ENCODE data around the gene LYSMD4. TPM values are rescaled to one million over a fixed set of nuclear protein-coding genes. Genes with fewer than 3 reads are reported as not detected.
A peak's percentile ranks its signal among the peaks of the same experiment; 100 is the strongest.

Gene LYSMD4
- total RNA-seq, 4 donors from 2014 or later: 1.5 to 19.2 (median 15.5) TPM

DNA sequence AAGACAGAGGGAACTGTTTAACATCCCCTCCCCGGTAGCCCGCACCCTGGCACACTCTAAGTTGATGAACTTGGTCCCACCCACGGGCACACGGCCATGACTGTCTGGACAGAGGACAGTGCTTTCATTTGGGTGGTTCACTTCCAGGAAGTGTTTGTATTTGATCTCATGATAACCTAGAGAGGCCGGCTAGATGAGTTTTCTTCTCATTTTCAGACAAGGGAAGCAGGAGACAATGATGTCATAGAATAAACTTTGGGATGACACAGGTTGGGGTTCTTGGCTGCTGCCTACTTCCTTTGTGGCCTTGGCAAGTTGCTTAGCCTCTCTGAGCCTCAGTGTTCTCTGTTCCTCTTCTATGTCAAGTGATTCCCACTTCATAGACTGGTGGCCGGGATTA, 16.1 kb upstream of the LYSMD4 start:
- TF ChIP-seq, protein P1, sequence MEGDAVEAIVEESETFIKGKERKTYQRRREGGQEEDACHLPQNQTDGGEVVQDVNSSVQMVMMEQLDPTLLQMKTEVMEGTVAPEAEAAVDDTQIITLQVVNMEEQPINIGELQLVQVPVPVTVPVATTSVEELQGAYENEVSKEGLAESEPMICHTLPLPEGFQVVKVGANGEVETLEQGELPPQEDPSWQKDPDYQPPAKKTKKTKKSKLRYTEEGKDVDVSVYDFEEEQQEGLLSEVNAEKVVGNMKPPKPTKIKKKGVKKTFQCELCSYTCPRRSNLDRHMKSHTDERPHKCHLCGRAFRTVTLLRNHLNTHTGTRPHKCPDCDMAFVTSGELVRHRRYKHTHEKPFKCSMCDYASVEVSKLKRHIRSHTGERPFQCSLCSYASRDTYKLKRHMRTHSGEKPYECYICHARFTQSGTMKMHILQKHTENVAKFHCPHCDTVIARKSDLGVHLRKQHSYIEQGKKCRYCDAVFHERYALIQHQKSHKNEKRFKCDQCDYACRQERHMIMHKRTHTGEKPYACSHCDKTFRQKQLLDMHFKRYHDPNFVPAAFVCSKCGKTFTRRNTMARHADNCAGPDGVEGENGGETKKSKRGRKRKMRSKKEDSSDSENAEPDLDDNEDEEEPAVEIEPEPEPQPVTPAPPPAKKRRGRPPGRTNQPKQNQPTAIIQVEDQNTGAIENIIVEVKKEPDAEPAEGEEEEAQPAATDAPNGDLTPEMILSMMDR (IDR thresholded peaks at IDR 0.05): no peak
- no peak for TF ChIP-seq EP300 (IDR thresholded peaks at IDR 0.05; ENCODE audit: low read depth)
- TF ChIP-seq POLR2A (IDR thresholded peaks at IDR 0.05): no peak
- no peak for TF ChIP-seq POLR2AphosphoS5 (IDR thresholded peaks at IDR 0.05)
- Histone ChIP-seq H3K9me3 (no peaks in the 10 kb centered on the region), H3K27ac (no peak overlapping the region), H3K36me3 (no peaks in the 10 kb centered on the region), H3K4me3 (no peak overlapping the region), H3K27me3 (no peaks in the 10 kb centered on the region), H3K4me1 (no peaks in the 10 kb centered on the region)
- in situ Hi-C loops (cut with MboI; ENCODE audit: low pct_ligation_motif_present in 1 of 4, low pct_unique_long_range_greater_than_20kb in 1 of 4, low sequenced_read_pairs in 3 of 4): no loop called here
- intact Hi-C loops (cut with DNase I; ENCODE audit: low total_unique reads): no loop called here
- DNase-seq: peak; percentile 33
- 54 to 83% methylated on average over 1 to 6 of the region's 6 CpGs for WGBS, 2 donors (ENCODE audit: low coverage in 1 of 2)

DNA sequence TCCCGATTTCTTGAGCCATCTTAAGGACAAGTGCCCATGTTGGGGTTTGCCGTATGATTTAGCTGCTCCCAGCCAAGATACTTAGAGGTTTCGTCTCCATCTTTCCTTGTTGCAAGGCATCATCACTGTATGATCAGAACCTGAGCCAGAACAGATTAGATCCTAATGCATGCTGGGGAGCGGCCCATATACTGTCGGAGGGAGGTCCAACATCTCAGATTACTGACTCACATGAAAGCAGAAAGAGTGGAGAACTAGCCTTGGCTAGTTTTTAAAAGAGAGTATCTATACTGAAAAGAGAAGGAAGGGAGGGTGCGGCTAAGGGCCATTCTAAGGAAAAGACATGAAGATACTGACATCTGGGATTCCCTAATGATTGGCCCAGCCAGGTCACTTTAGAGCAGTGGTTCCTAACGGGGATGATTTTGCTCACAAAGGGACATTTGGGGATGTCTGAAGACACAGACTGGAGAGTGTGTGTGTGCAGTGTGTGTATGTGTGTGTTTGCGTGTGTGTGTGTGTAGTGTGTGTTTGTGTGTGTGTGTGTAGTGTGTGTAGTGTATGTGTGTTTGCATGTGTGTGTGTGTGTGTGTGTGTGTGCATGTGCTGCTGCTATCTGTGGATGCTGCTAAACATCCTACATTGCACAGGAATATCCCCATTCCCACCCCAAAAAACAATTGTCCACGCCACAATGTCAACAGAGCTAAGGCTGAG, 12.3 kb upstream of the LYSMD4 start:
- Histone ChIP-seq H3K27me3 (no peaks in the 10 kb centered on the region), H3K9me3 (no peaks in the 10 kb centered on the region), H3K36me3 (no peaks in the 10 kb centered on the region), H3K4me3 (no peak overlapping the region), H3K27ac (no peak overlapping the region), H3K4me1 (no peaks in the 10 kb centered on the region)
- intact Hi-C loops (cut with DNase I; ENCODE audit: low total_unique reads) (no loop called here), in situ Hi-C loops (cut with MboI; ENCODE audit: low pct_ligation_motif_present in 1 of 4, low pct_unique_long_range_greater_than_20kb in 1 of 4, low sequenced_read_pairs in 3 of 4) (no loop called here)
- WGBS, 2 donors (ENCODE audit: low coverage in 1 of 2): 89 to 98% methylated on average over 7 to 9 of the region's 9 CpGs
- no peak for DNase-seq
- no peak for TF ChIP-seq POLR2AphosphoS5 (IDR thresholded peaks at IDR 0.05)
- TF ChIP-seq, protein P1 (IDR thresholded peaks at IDR 0.05): no peak
- TF ChIP-seq POLR2A (IDR thresholded peaks at IDR 0.05): no peak
- TF ChIP-seq EP300 (IDR thresholded peaks at IDR 0.05; ENCODE audit: low read depth): no peak

DNA sequence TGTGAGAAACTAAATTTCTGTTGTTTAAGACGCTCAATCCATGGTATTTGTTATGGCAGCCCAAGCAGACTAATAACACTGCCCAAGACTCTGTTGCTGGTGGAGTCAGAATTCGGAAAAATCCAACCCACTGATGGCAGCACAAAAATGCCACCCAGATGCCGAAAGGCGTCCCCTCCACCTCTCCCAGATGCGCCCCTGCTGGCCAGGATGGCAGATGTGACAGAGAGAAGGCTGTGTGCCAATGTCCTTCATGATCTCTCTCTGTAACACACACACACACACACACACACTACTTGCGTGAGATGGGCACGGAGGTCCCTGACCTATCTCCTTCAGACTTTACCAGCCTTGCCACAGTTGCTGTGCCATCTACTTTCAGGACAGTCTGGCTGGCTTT, 10.9 kb upstream of the LYSMD4 start:
- no peaks in the 10 kb centered on the region for H3K36me3 ChIP-seq
- H3K4me3 ChIP-seq: no peak overlapping the region
- in situ Hi-C loops (cut with MboI; ENCODE audit: low pct_ligation_motif_present in 1 of 4, low pct_unique_long_range_greater_than_20kb in 1 of 4, low sequenced_read_pairs in 3 of 4) (no loop called here), intact Hi-C loops (cut with DNase I; ENCODE audit: low total_unique reads) (no loop called here)
- no peak for DNase-seq
- H3K27me3 ChIP-seq: no peaks in the 10 kb centered on the region
- no peak overlapping the region for H3K27ac ChIP-seq
- TF ChIP-seq EP300 (IDR thresholded peaks at IDR 0.05; ENCODE audit: low read depth) (no peak), POLR2AphosphoS5 (IDR thresholded peaks at IDR 0.05) (no peak), POLR2A (IDR thresholded peaks at IDR 0.05) (no peak)
- TF ChIP-seq, protein P1 (IDR thresholded peaks at IDR 0.05): no peak
- no peaks in the 10 kb centered on the region for H3K9me3 ChIP-seq
- WGBS, 2 donors (ENCODE audit: low coverage in 1 of 2): 89% methylated on average over 7 of the region's 7 CpGs; no CpG with 5 or more reads in 1 of the 2 donors
- no peaks in the 10 kb centered on the region for H3K4me1 ChIP-seq

DNA sequence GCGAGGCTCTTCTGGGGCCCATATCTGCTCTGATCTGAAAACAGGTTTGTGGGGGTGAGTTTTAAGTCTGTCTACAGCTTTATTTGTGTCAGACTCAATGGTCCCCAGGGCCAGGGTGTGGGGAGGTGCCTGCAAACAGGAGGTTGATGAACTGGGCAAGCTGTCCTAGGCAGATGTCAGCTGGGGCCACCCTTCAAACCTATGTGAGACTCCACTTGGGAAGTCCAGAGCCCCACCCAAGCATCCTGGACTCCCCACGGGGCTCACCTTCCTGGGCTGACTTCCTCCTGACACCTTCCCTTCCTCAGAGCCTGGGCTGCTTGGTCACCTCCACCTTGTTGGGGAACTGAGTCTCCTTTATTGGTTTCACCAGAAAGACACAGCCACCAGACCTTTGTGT, 8.6 kb upstream of the LYSMD4 start:
- Histone ChIP-seq H3K27ac (no peak overlapping the region), H3K27me3 (no peaks in the 10 kb centered on the region), H3K4me3 (no peak overlapping the region), H3K9me3 (no peaks in the 10 kb centered on the region), H3K4me1 (no peaks in the 10 kb centered on the region), H3K36me3 (no peaks in the 10 kb centered on the region)
- intact Hi-C loops (cut with DNase I; ENCODE audit: low total_unique reads): no loop called here
- DNase-seq: no peak
- WGBS, 2 donors (ENCODE audit: low coverage in 1 of 2): 67% methylated on average over 2 of the region's 2 CpGs; no CpG with 5 or more reads in 1 of the 2 donors
- in situ Hi-C loops (cut with MboI; ENCODE audit: low pct_ligation_motif_present in 1 of 4, low pct_unique_long_range_greater_than_20kb in 1 of 4, low sequenced_read_pairs in 3 of 4): no loop called here
- TF ChIP-seq, protein P1 (IDR thresholded peaks at IDR 0.05): no peak
- TF ChIP-seq POLR2AphosphoS5 (IDR thresholded peaks at IDR 0.05) (no peak), POLR2A (IDR thresholded peaks at IDR 0.05) (no peak), EP300 (IDR thresholded peaks at IDR 0.05; ENCODE audit: low read depth) (no peak)
